Fibroblast of villous mesenchyme (primary cell): ENCODE measurements around the gene C7orf33. TPM values are rescaled to one million over a fixed set of nuclear protein-coding genes. Genes with fewer than 3 reads are reported as not detected.

ENCODE experiments used
- DNase-seq: peaks from one replicate; pipeline ENCODE4 v3.0.0-alpha.2; 2010; ENCODE audit warnings: low read depth
- H3K4me3 ChIP-seq: 2 replicates; pipeline ENCODE4 v1.5.1; 2011; ENCODE audit warnings: low read depth, mild to moderate bottlenecking, low read length
- total RNA-seq: library from RNA; depleted of rRNA; stranded (reverse); fragments of >200 nt; gene quantifications from 2 replicates; pipeline ENCODE4 v1.2.3, GENCODE V29; 2012
- TF ChIP-seq, protein P1 (sequence below): IDR thresholded peaks from 2 replicates; pipeline ENCODE4 v1.5.1; 2012; ENCODE audit warnings: low read depth, mild to moderate bottlenecking, low read length; ENCODE audit not compliant: insufficient read depth

The C7orf33 gene
- total RNA-seq, 1 donor, result not detected

DNA sequence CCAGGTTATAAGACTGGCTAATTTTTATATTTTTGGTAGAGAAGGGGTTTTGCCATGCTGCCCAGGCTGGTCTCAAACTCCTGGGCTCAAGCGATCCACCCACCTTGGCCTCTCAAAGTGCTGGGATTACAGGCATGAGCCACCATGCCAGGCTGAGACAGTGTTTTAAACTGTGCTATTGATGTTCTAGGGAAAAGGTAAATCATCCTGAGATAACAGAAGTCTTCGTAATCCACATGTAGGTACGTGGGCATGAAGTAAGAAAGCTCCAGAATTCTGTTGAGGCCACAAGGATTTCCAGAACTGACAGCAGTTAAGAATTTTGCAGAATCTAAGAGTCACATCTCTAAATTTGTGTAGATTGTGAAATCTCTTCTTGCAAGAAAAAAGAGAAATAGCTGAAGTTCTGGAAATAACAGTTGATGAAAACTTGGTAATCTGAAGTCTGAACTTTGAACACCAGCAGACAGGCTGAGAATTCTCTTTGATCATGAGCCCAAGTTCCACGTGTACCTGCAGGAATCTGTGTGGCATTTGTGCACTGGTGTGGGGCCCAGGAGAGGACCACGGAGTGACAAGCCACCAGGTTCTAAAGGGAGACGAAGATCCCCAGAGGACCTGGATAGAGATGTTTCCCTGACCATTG, 24.6 kb downstream of the C7orf33 start:
- DNase-seq, result no peak
- TF ChIP-seq, protein P1, sequence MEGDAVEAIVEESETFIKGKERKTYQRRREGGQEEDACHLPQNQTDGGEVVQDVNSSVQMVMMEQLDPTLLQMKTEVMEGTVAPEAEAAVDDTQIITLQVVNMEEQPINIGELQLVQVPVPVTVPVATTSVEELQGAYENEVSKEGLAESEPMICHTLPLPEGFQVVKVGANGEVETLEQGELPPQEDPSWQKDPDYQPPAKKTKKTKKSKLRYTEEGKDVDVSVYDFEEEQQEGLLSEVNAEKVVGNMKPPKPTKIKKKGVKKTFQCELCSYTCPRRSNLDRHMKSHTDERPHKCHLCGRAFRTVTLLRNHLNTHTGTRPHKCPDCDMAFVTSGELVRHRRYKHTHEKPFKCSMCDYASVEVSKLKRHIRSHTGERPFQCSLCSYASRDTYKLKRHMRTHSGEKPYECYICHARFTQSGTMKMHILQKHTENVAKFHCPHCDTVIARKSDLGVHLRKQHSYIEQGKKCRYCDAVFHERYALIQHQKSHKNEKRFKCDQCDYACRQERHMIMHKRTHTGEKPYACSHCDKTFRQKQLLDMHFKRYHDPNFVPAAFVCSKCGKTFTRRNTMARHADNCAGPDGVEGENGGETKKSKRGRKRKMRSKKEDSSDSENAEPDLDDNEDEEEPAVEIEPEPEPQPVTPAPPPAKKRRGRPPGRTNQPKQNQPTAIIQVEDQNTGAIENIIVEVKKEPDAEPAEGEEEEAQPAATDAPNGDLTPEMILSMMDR, result no peak
- H3K4me3 ChIP-seq, result no peak overlapping the region

DNA sequence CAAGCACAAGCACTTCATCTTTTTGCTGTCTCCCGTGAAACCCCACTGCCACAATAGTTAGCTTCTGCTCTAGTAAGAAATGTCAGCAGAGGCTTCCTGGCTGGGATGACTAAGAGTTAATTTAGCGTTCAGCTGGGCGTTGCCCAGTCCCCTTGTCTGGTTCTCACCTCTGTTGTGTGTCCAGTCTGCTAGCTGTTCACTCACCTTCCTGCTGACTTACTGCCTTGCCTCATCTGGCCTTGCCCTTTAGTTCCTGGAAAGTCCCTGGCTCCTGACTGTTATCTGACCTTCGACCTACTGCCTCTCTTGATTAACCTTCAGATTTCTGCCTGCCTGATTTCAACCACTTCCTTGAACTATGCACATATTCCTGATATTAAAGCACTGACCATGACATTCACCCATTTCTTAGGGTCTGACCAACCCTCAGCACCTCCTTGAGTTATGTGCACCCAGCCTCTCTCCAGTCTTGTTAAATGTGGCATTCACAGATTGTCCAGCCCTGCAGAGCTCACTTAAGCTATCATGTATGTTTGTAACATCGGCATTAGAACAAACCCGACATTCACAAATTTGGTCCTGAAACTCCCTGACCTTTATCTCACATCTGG, 30.3 kb downstream of the C7orf33 start:
- TF ChIP-seq, protein P1, result no peak
- no peak for DNase-seq
- no peak overlapping the region for H3K4me3 ChIP-seq

DNA sequence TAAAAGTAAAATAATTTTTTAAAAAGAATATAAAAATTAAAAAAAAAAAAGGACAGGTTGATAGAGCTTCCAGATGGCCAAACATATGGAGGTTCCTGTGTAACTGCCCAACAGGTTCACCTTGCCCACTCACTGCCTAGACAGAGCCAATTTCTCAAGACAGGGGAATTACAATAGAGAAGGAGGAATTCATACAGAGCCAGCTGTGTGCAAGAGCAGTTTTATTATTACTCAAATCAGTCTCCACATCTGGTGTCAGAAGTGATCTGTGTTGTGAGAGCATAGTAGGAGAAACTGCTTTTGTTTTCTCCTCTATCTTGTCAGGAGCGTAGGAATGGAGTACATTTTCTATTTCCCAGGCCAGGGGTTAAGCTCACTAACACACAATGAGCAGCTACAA, 31.0 kb downstream of the C7orf33 start:
- TF ChIP-seq, protein P1, result no peak
- no peak for DNase-seq
- no peak overlapping the region for H3K4me3 ChIP-seq

DNA sequence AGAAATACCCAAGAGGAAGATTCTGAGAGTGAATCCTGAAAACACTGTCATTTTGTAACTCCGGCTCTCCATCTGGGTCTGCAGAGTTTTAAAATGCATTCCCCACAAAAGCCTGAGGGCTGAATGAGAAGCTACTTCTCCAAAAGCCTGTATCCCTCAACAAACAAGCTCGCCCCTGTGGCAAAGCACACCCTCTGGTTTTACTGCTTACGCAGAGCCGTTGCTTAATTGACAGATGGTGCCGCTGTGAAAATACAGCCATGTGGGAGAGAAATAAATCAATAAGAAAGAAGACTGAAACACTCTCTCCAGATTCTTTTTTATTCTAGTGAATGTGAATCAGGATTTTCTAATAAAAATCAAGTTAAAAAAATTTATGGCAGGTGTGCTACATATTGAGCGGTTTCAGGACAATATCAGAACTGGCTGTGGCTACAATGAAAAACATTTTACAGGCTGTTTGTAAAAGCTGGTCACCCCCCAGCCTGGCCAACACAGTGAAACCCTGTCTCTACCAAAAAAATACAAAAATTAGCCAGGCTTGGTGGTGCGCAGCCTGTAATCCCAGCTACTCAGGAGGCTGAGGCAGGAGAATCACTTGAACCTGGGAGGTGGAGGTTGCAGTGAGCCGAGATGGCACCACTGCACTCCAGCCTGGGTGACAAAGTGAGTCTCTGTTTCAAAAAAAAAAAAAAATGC, 32.5 kb downstream of the C7orf33 start:
- TF ChIP-seq, protein P1, result no peak
- no peak overlapping the region for H3K4me3 ChIP-seq
- DNase-seq, result no peak

DNA sequence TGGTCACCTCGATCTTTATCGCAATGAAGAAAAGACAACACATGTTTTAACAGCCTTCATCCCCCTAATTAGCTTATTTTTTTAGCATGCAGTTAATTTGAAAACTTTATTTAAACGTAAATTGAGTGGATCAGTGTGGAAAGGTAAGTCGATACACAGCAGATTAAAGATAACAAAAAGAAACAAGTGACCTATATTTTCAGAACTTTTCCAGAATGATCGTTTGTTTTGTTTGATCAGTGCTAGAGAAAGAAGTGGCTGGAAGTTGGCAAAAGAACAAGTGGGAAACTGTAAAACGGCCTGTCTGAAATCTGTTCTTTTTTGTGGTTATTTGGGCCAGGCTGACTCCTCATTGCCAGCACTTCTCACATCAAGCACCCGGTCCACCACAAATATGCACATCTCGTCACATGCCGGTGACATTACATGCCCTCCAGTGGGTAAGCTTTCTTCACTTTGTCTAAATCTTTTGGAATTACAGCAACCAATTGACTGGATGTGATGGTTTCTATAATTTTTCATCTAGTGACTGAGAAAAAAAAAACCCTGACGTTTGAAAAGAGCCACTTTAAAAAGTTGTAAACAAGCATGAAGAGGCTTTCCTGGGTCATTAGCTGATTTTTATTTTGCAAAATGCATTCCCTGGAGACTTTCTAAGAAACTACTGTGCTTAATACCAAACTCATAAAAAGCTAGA, 33.2 kb downstream of the C7orf33 start:
- TF ChIP-seq, protein P1, result no peak
- peak; percentile 11 for DNase-seq
- H3K4me3 ChIP-seq, result no peak overlapping the region

DNA sequence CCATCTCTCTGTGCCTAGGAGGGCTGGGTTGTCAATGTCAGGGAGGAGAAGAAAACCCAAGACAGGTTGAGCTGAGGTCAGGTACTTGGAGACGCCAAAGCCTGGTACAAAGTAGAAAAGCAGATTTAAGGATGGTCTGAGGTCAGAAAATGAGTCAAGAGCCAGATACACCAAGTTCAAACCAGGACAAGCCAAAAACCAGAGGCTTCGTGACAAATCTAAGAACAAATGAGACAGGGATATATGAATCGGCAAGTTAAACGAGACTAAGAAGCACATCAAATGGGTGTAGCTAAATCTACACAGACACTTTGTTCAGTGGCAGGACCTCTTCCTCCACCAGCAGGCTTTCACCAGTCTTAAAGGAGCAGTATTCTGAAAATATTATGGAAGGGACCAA, 34.2 kb downstream of the C7orf33 start:
- TF ChIP-seq, protein P1, result no peak
- DNase-seq, result no peak
- H3K4me3 ChIP-seq, result no peak overlapping the region
